H1 (cell line): Measurements from ENCODE around the gene FDXACB1.

ENCODE experiments used
- BCL11A ChIP-seq, 2 experiments: IDR thresholded peaks; one replicate each; pipeline ENCODE4 v1.6.1; 2011; ENCODE audit warnings: low read depth in 2 of 2, low read length in 2 of 2, mild to moderate bottlenecking in 2 of 2
- BRCA1 ChIP-seq: IDR thresholded peaks from 2 replicates; pipeline ENCODE4 v1.6.1; 2012; ENCODE audit warnings: low read depth, low read length, improper control_type of control experiment
- CEBPB ChIP-seq: IDR thresholded peaks from 2 replicates; pipeline ENCODE4 v1.6.1; 2012; ENCODE audit warnings: low read depth, low read length
- CHD1 ChIP-seq: IDR thresholded peaks from 2 replicates; pipeline ENCODE4 v1.6.1; 2012; ENCODE audit warnings: low read depth, low read length, improper control_type of control experiment
- CTCF ChIP-seq, 3 experiments: IDR thresholded peaks; 1 replicate in 2 of 3; 2 replicates in 1 of 3; pipeline versions ENCODE4 v1.5.1 to v1.6.1; 2011; ENCODE audit warnings: low read length in 3 of 3, mild to moderate bottlenecking in 3 of 3, inconsistent platforms in 2 of 3, low read depth in 1 of 3, moderate library complexity in 1 of 3; ENCODE audit not compliant: insufficient read depth in 1 of 3; ENCODE audit errors: control extremely low read depth in 1 of 3
- EP300 ChIP-seq, 2 experiments: IDR thresholded peaks; 1 replicate in 1 of 2; 2 replicates in 1 of 2; pipeline ENCODE4 v1.6.1; 2011 to 2012; ENCODE audit warnings: low read depth in 2 of 2, low read length in 2 of 2, mild to moderate bottlenecking in 2 of 2, borderline replicate concordance in 1 of 2, inconsistent platforms in 1 of 2, moderate library complexity in 1 of 2
- KDM1A ChIP-seq: fragments of 200-600, 300-600 bp; sonication (generic); IDR thresholded peaks from 2 replicates; pipeline ENCODE4 v1.7.1; 2016; ENCODE audit warnings: mild to moderate bottlenecking, low read length, borderline replicate concordance
- MAFK ChIP-seq: IDR thresholded peaks from 2 replicates; pipeline ENCODE4 v1.6.1; 2012; ENCODE audit warnings: low read depth, mild to moderate bottlenecking, improper control_type of control experiment, low read length
- POLR2A ChIP-seq, 2 experiments: IDR thresholded peaks; 1 replicate in 1 of 2; 2 replicates in 1 of 2; pipeline ENCODE4 v1.6.1; 2011; ENCODE audit warnings: low read depth in 2 of 2, low read length in 2 of 2, mild to moderate bottlenecking in 2 of 2; ENCODE audit errors: control extremely low read depth in 1 of 2
- TAF1 ChIP-seq: IDR thresholded peaks from 2 replicates; pipeline ENCODE4 v1.6.1; 2011; ENCODE audit warnings: mild to moderate bottlenecking, low read depth, low read length
- TEAD4 ChIP-seq: IDR thresholded peaks from 2 replicates; pipeline ENCODE4 v1.6.1; 2012; ENCODE audit warnings: low read depth, low read length, inconsistent platforms, mixed read lengths
- ZNF274 ChIP-seq: IDR thresholded peaks from 2 replicates; pipeline ENCODE4 v1.7.0; 2012; ENCODE audit warnings: low read length, borderline replicate concordance; ENCODE audit errors: extremely low read depth

DNA sequence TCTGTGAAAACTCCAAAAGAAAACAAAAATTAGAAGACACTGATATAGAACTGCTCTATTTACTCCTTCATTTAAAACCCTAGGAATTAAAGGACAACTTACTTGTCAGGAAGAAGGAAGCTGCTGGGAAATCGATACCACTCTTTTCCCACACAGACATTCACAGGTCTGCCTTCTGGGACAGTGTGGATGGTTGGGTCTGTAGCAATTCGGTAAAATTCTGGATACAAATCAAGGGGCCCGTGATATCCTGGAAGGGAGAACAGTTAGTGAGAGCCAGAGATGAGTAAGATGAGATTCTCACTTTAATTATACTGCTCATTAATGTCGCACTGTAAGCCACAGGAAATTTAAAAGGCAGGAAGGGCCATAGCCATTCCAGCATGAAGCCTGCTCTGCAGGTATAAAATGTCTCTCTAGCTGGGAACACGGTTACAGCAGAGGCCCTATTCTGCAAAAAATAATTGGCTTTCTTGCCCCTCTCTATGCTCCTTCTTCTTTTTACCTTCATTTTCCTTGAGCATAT, 41.5 kb downstream of the FDXACB1 start:
- TF ChIP-seq TAF1: no peak
- TF ChIP-seq CTCF (IDR thresholded peaks at IDR 0.05; ENCODE audit: control extremely low read depth in 1 of 3, insufficient read depth in 1 of 3, low read depth in 1 of 3, low read length in 3 of 3): no peak
- no peak for TF ChIP-seq BRCA1
- no peak for TF ChIP-seq POLR2A (IDR thresholded peaks at IDR 0.05; ENCODE audit: control extremely low read depth in 1 of 2, low read depth in 2 of 2, low read length in 2 of 2)
- TF ChIP-seq EP300 (IDR thresholded peaks at IDR 0.05; ENCODE audit: borderline replicate concordance in 1 of 2, low read depth in 2 of 2, low read length in 2 of 2): no peak
- no peak for TF ChIP-seq ZNF274
- no peak for TF ChIP-seq MAFK
- TF ChIP-seq KDM1A: no peak
- no peak for TF ChIP-seq CHD1
- no peak for TF ChIP-seq BCL11A (IDR thresholded peaks at IDR 0.05; ENCODE audit: low read depth in 2 of 2, low read length in 2 of 2)
- no peak for TF ChIP-seq CEBPB
- no peak for TF ChIP-seq TEAD4
